ENCODE results near the gene PEPD.
A peak's percentile ranks its signal among the peaks of the same experiment; 100 is the strongest.

Gene PEPD

DNA sequence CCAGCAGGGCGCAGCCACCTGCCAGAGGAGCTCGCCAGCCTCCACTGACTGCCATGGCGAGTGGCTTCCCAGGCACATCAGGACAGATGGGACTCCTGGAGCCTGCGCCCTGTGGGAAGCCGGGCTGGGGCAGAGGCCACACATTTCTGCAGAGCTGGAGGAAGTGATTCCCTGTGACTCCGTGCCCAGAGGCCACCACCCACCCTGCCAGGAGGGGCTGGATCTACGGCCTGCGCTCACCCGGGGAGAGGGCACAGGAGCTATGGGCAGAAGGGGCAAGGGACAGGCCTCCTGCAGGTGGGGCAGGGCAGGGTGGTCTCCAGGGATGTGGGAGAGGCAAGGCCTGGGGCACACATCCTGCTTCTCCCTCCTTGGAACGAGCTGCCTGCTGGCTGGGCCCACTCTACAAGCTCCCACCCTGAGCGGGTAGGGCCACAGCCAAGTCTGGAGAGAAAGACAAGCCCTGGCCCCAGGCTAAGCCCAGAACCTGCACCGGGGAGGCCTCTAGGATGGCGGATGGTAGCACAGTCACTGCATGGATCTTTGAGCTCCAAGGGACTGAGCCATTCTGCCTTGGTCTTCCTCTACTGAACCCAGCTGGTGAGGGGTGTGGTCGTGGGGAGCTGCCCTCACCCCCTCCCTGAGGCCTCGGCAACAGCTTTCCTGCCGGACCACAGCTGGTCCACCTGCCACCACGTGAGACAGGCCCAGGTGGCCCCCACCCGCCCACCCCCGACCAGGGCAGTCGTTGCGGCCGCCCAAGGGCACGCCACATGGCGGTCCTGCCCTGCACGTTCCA is 107.5 kb downstream of the PEPD start:
- Histone ChIP-seq H2BK15ac (ENCODE audit: low read length) (no peak overlapping the region), H3K9me3 (replicated peaks in 1 of 2; ENCODE audit: control insufficient read depth in 2 of 2, insufficient read depth in 1 of 2, low read depth in 1 of 2, low read length in 2 of 2) (no peaks in the 10 kb centered on the region), H3K4me3 (ENCODE audit: low read length in 2 of 2) (no peak overlapping the region), H3K4me2 (ENCODE audit: insufficient read depth, low read length, poor library complexity, severe bottlenecking) (no peak overlapping the region), H2BK5ac (ENCODE audit: low read length) (peak overlapping the region; percentile 61), H2AK5ac (ENCODE audit: low read depth, low read length) (no peak overlapping the region), H3K27ac (replicated peaks; ENCODE audit: low read length) (no peak overlapping the region), H3K9ac (ENCODE audit: low read depth, low read length, poor library complexity) (peak overlapping the region; percentile 21), H3K4ac (ENCODE audit: low read length) (no peak overlapping the region), H4K91ac (ENCODE audit: low read depth, low read length, poor library complexity) (no peak overlapping the region), H4K8ac (ENCODE audit: low read depth, low read length) (no peak overlapping the region), H3K14ac (ENCODE audit: low read length) (peak overlapping the region; percentile 89), H3K27me3 (ENCODE audit: control insufficient read depth in 3 of 3, insufficient read depth in 3 of 3, low read depth in 1 of 3, low read length in 3 of 3) (no peaks in the 10 kb centered on the region), H3K23ac (ENCODE audit: low read depth, low read length, poor library complexity) (no peak overlapping the region), H3K18ac (ENCODE audit: low read length) (peak overlapping the region; percentile 28), H3K79me1 (ENCODE audit: low read depth, low read length) (peaks cover 6% of the 10 kb centered on the region), H2AFZ (ENCODE audit: low read length) (no peak overlapping the region), H2BK12ac (ENCODE audit: low read length) (no peak overlapping the region), H3K36me3 (replicated peaks in 1 of 2; ENCODE audit: control insufficient read depth in 2 of 2, insufficient read depth in 2 of 2, low read length in 2 of 2) (no peaks in the 10 kb centered on the region), H3K4me1 (ENCODE audit: control insufficient read depth in 2 of 2, insufficient read depth in 1 of 2, low read depth in 1 of 2, low read length in 2 of 2) (no peaks in the 10 kb centered on the region), H2BK120ac (ENCODE audit: low read depth, low read length) (no peak overlapping the region)
- WGBS, 2 donors (ENCODE audit: extremely low coverage in 2 of 2, insufficient read length in 2 of 2, insufficient replicate concordance in 1 of 2) = no CpG with 5 or more reads among the region's 25 CpGs
- no peak for DNase-seq (ENCODE audit: low spot score)

DNA sequence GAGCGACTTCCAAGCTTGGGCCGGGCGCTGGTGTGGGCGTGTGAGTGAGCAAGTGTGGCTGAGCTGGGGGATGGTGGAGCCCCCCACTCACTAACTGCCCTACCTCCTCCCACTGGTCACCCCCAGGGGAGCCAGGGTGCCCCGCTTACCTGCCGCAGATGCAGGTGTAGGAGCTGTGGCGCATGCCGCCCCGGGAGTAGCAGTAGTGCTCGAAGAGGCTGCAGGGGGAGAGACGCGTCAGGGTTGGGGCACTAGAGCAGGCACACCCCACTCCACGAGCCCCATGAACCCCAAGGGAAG is 108.2 kb downstream of the PEPD start:
- H3K4ac ChIP-seq (ENCODE audit: low read length) = no peak overlapping the region
- no peak overlapping the region for H2BK15ac ChIP-seq (ENCODE audit: low read length)
- no peaks in the 10 kb centered on the region for H3K27me3 ChIP-seq (ENCODE audit: control insufficient read depth in 3 of 3, insufficient read depth in 3 of 3, low read depth in 1 of 3, low read length in 3 of 3)
- H2BK12ac ChIP-seq (ENCODE audit: low read length) = no peak overlapping the region
- peak overlapping the region; percentile 85 for H3K23ac ChIP-seq (ENCODE audit: low read depth, low read length, poor library complexity)
- peak overlapping the region; percentile 89 for H3K14ac ChIP-seq (ENCODE audit: low read length)
- no peaks in the 10 kb centered on the region for H3K36me3 ChIP-seq (replicated peaks in 1 of 2; ENCODE audit: control insufficient read depth in 2 of 2, insufficient read depth in 2 of 2, low read length in 2 of 2)
- H3K9ac ChIP-seq (ENCODE audit: low read depth, low read length, poor library complexity) = peak overlapping the region; percentile 70
- peak overlapping the region; percentile 84 for H2AK5ac ChIP-seq (ENCODE audit: low read depth, low read length)
- H4K91ac ChIP-seq (ENCODE audit: low read depth, low read length, poor library complexity) = no peak overlapping the region
- no peak overlapping the region for H3K27ac ChIP-seq (replicated peaks; ENCODE audit: low read length)
- H3K79me1 ChIP-seq (ENCODE audit: low read depth, low read length) = peaks cover 6% of the 10 kb centered on the region
- no peak overlapping the region for H3K4me2 ChIP-seq (ENCODE audit: insufficient read depth, low read length, poor library complexity, severe bottlenecking)
- no peak for DNase-seq (ENCODE audit: low spot score)
- no peak overlapping the region for H2BK120ac ChIP-seq (ENCODE audit: low read depth, low read length)
- H2AFZ ChIP-seq (ENCODE audit: low read length) = no peak overlapping the region
- no peak overlapping the region for H3K4me3 ChIP-seq (ENCODE audit: low read length in 2 of 2)
- no peak overlapping the region for H4K8ac ChIP-seq (ENCODE audit: low read depth, low read length)
- peak overlapping the region; percentile 28 for H3K18ac ChIP-seq (ENCODE audit: low read length)
- H3K9me3 ChIP-seq (replicated peaks in 1 of 2; ENCODE audit: control insufficient read depth in 2 of 2, insufficient read depth in 1 of 2, low read depth in 1 of 2, low read length in 2 of 2) = no peaks in the 10 kb centered on the region
- no peak overlapping the region for H2BK5ac ChIP-seq (ENCODE audit: low read length)
- H3K4me1 ChIP-seq (ENCODE audit: control insufficient read depth in 2 of 2, insufficient read depth in 1 of 2, low read depth in 1 of 2, low read length in 2 of 2) = no peaks in the 10 kb centered on the region
- WGBS, 2 donors (ENCODE audit: extremely low coverage in 2 of 2, insufficient read length in 2 of 2, insufficient replicate concordance in 1 of 2) = no CpG with 5 or more reads among the region's 13 CpGs

DNA sequence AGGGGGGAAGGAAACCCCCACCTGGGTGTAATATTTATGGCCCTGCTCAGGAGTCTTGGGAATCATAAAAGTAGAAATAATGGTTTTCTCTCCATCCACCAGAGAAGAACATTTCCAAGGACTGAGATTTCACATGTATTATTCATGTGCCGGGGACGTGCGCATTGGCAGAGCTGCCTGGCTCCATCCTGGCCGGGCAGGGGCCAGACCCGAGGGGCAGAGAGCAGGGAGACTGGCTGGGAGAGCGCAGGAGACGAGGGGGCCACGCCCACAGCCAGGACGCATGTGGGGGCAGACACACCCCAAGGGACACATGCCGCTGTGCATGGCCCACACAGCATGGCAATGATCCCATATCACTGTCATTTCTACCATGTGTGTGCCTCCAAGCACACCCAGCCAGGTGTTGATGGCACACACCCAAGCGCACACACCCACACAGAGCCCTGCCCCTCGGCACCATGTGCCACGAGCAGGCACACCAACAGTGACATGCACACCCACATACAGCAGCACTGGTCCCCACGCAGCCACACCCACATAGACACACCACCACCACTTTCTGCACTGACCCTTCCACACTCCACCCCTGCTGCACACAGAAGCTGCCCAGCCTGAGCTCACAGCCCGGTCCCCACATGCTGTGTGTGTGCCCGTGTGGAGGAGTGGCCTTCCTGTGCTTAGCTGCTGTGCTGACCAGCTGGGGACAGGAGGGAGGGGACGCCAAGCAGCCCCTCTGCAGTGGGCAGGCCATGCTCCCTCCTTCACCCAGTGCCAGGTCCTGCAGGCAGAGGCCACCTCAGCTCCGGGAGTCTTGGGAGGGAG is 108.8 kb downstream of the PEPD start:
- Histone ChIP-seq H3K18ac (ENCODE audit: low read length) (peak overlapping the region; percentile 71), H3K4me2 (ENCODE audit: insufficient read depth, low read length, poor library complexity, severe bottlenecking) (no peak overlapping the region), H3K14ac (ENCODE audit: low read length) (peak overlapping the region; percentile 82), H3K9ac (ENCODE audit: low read depth, low read length, poor library complexity) (peak overlapping the region; percentile 70), H4K8ac (ENCODE audit: low read depth, low read length) (no peak overlapping the region), H2AFZ (ENCODE audit: low read length) (no peak overlapping the region), H4K91ac (ENCODE audit: low read depth, low read length, poor library complexity) (peak overlapping the region; percentile 72), H3K27ac (replicated peaks; ENCODE audit: low read length) (no peak overlapping the region), H3K4me1 (ENCODE audit: control insufficient read depth in 2 of 2, insufficient read depth in 1 of 2, low read depth in 1 of 2, low read length in 2 of 2) (no peaks in the 10 kb centered on the region), H2BK12ac (ENCODE audit: low read length) (peak overlapping the region; percentile 10), H3K4ac (ENCODE audit: low read length) (no peak overlapping the region), H2AK5ac (ENCODE audit: low read depth, low read length) (peak overlapping the region; percentile 84), H3K4me3 (ENCODE audit: low read length in 2 of 2) (no peak overlapping the region), H3K27me3 (ENCODE audit: control insufficient read depth in 3 of 3, insufficient read depth in 3 of 3, low read depth in 1 of 3, low read length in 3 of 3) (no peaks in the 10 kb centered on the region), H2BK5ac (ENCODE audit: low read length) (no peak overlapping the region), H3K79me1 (ENCODE audit: low read depth, low read length) (peaks cover 6% of the 10 kb centered on the region), H3K36me3 (replicated peaks in 1 of 2; ENCODE audit: control insufficient read depth in 2 of 2, insufficient read depth in 2 of 2, low read length in 2 of 2) (no peaks in the 10 kb centered on the region), H2BK120ac (ENCODE audit: low read depth, low read length) (no peak overlapping the region), H3K23ac (ENCODE audit: low read depth, low read length, poor library complexity) (peak overlapping the region; percentile 85), H3K9me3 (replicated peaks in 1 of 2; ENCODE audit: control insufficient read depth in 2 of 2, insufficient read depth in 1 of 2, low read depth in 1 of 2, low read length in 2 of 2) (no peaks in the 10 kb centered on the region), H2BK15ac (ENCODE audit: low read length) (peak overlapping the region; percentile 58)
- WGBS, 2 donors (ENCODE audit: extremely low coverage in 2 of 2, insufficient read length in 2 of 2, insufficient replicate concordance in 1 of 2) = no CpG with 5 or more reads among the region's 18 CpGs
- no peak for DNase-seq (ENCODE audit: low spot score)

- no peak overlapping the region for H2BK120ac ChIP-seq (ENCODE audit: low read depth, low read length)
- no peak overlapping the region for H4K91ac ChIP-seq (ENCODE audit: low read depth, low read length, poor library complexity)
- H3K23ac ChIP-seq (ENCODE audit: low read depth, low read length, poor library complexity) = no peak overlapping the region
- H2BK5ac ChIP-seq (ENCODE audit: low read length) = no peak overlapping the region
- no peak overlapping the region for H2AK5ac ChIP-seq (ENCODE audit: low read depth, low read length)
- no peak overlapping the region for H2BK12ac ChIP-seq (ENCODE audit: low read length)
- H3K36me3 ChIP-seq (replicated peaks in 1 of 2; ENCODE audit: control insufficient read depth in 2 of 2, insufficient read depth in 2 of 2, low read length in 2 of 2) = no peaks in the 10 kb centered on the region
- no peak overlapping the region for H2BK15ac ChIP-seq (ENCODE audit: low read length)
- H3K14ac ChIP-seq (ENCODE audit: low read length) = no peak overlapping the region
- peak overlapping the region; percentile 16 for H3K9ac ChIP-seq (ENCODE audit: low read depth, low read length, poor library complexity)
- H3K9me3 ChIP-seq (replicated peaks in 1 of 2; ENCODE audit: control insufficient read depth in 2 of 2, insufficient read depth in 1 of 2, low read depth in 1 of 2, low read length in 2 of 2) = no peaks in the 10 kb centered on the region
- no peak overlapping the region for H3K4me2 ChIP-seq (ENCODE audit: insufficient read depth, low read length, poor library complexity, severe bottlenecking)
- H2AFZ ChIP-seq (ENCODE audit: low read length) = no peak overlapping the region
- no peak overlapping the region for H3K4me3 ChIP-seq (ENCODE audit: low read length in 2 of 2)
- WGBS, 2 donors (ENCODE audit: extremely low coverage in 2 of 2, insufficient read length in 2 of 2, insufficient replicate concordance in 1 of 2) = no CpG with 5 or more reads among the region's 20 CpGs
- H3K18ac ChIP-seq (ENCODE audit: low read length) = peak overlapping the region; percentile 71
- peaks cover under 1% of the 10 kb centered on the region in 2 donors for H3K4me1 ChIP-seq (ENCODE audit: control insufficient read depth in 2 of 2, insufficient read depth in 1 of 2, low read depth in 1 of 2, low read length in 2 of 2)
- no peak overlapping the region for H3K27ac ChIP-seq (replicated peaks; ENCODE audit: low read length)
- no peak overlapping the region for H3K4ac ChIP-seq (ENCODE audit: low read length)
- H3K27me3 ChIP-seq (ENCODE audit: control insufficient read depth in 3 of 3, insufficient read depth in 3 of 3, low read depth in 1 of 3, low read length in 3 of 3) = no peaks in the 10 kb centered on the region
- H4K8ac ChIP-seq (ENCODE audit: low read depth, low read length) = no peak overlapping the region
- H3K79me1 ChIP-seq (ENCODE audit: low read depth, low read length) = peaks cover 6% of the 10 kb centered on the region
- DNase-seq (ENCODE audit: low spot score) = no peak
Observed at GRCh38 chr19:33411621-33412180, 109.9 kb downstream of the PEPD start.

All from neuronal stem cell (in vitro differentiated cells).